Pons (tissue), 1 donor: Measurements from ENCODE around the gene TMEM108.

Source experiments
- DNase-seq: peaks from one replicate; pipeline ENCODE4 v3.0.0-alpha.2; 2016; ENCODE audit warnings: low spot score

TMEM108 gene

DNA sequence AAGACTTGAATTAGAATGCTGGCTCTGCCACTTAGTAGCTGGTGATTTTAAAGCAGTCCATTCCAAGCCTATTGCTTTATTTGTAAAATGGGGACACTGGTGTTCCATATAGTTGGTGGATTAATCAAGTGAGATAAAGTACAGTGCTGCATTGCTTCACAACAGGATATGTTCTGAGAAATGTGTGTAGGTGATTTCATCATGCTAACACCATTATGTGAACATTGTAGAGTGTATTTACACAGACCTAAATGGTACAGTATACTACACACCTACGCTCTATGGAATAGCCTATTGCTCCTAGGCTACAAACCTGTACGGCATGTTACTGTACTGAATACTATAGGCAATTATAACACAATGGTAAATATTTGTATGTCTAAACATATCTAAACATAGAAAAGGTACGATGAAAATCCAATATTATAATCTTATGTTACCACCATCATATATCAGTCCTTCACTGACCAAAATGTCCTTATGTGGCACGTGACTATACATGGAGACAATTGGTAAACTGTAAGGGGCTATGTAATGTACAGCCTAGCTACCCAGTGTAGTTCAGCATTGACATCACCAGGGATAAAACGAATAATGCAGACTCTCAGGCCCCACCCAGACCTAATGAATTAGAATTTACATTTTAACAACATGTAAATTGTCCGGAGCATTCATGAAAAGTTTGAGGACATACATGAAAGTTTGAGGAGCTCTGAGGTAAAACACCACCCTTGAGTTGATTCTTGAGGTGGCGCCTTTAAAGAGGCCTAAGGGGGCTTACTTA lies 240.3 kb downstream of the TMEM108 start:
- DNase-seq: no peak

DNA sequence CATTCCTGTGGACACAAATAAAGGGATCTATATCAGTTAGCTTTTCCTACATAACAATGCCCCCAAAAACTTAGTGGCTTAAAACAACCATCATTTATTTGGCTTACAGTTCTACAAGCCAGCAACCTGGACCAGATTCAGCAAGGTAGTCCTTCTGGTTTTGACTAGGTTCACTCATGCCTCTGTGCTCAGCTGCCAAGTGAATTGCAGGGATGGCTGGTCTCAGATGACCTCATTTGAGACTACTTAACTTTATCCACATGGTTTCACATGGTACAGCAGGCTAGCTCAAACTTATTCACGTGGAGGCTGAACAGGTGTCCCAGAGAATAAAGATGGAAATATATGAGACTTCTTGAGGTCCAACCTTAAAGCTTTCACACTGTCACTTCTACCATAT lies 242.4 kb downstream of the TMEM108 start:
- no peak for DNase-seq

DNA sequence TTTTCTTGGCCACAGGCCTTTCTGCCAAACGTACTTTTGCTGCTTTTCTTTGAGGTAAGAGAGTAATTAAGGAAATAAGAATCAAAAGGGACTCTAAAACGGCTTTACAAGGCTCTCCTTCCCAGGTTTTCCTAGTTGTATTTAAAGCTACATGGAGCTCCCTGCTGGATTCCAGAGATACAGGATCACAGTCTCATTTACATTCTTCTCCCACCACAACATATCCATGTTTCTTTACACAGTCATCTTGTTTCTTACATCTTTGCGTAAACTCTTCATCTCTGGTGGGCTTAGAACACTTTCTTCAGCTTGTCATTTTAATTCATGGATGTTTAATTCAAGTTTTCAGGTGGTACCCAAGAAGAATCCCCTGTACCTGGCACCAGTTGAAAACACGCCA lies 244.0 kb downstream of the TMEM108 start:
- DNase-seq: no peak

DNA sequence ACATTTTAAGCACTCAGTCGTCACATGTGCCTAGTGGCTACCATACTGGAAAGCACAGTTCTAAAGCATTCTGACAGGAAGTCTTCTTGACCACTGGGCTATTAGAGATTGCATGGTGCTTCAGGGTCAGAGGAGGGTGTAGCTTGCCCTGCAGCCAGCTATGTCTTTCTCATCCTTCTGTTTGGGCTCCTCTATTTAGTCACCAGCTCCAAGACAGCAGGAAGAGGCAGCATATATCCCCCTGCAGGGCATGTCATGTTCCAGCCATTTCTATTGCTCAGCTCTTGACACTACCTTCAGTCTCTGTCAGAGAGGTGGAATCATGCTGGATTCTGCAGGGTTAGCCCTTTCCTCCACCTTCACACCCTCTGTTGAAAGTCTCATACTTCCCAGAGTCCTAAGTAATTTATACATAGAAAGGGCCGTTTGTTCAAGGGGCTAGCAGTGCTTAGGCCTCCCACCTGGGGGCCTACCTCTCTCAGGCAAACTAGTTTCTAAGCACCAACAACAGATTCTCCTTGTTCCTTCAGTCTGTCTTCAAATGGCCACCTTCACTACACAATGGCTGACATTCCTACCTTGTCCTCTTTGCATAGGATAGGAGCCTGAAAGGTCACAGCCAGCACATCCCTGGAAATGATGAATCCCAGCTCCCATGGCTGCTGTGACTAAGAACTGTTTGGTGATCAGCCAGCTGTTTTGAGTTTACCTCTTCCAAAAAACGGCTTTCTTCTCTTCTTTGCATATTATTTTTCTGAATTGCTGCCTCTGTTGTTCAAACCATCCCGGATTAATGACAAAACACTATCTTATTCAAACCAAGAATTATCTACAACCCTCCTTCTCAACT lies 246.0 kb downstream of the TMEM108 start:
- no peak for DNase-seq

DNA sequence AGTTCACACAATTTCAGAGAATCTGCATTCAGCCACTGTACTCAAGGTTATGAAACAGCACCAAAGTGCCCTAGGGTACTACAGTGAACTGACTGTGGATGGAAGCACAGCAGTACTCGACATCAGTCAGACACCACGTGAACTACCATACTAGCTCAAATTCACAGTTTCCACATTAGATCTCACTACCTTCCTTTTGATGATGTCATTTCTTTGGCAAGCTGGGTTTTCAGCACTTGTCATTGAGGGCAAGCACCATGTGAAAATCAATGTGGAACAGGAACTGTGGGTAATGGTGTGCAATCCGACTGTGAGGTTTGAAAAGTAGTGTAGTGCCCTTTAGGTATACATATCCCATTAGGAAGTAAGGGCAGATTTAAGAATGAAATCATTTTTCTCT lies 251.1 kb downstream of the TMEM108 start:
- DNase-seq: no peak

DNA sequence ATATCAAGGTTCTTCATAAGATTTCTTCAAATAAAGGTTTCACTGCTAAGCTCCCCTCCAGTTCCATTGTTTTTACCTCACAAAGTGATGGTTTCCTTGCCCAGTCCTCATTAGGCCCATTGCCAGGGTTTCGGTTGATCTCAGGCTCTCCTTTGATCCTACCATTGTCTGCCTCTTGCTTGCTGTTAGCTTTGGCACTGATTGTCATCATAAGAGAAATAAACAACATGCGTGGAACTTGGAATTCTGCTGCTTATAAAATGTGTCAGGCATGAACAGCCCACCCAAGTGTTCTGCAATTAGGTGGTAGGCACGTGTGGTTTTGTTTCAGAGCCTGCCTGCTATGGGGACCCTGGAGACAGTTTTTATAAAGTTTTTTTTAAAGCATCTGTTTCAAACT lies 254.1 kb downstream of the TMEM108 start:
- no peak for DNase-seq

DNA sequence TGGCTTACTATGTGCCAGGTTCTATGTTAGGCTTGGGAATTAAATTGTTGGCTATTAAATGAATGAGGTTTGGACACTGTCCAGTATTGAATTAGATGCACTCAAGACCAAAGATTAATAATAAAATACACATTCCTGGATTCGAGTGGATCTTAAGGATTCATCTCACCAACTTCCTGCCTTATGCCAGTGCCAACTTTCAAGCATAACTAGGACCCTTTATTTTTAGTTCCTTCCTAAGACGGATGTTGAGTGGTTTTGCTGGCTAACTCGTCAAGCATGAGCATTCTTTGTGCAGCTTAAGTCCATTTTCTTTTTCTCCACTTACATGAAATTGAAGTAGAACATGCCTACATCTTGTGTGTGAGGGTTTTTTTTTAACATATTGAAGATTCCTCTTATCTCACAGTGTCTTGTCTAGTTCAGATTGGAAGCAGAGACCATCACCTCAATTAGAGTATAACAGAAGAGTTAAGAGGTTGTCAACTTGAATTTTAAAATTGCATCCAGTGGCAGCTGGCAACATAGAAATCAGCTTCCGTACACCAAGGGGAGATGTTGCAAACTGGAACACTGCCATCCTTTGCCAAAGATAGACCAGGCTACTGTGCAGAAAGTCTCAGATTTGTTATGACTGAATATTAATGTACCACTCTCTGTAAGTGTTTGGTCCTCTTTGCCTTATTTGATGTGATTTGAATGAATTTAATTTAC lies 255.4 kb downstream of the TMEM108 start:
- DNase-seq: no peak

DNA sequence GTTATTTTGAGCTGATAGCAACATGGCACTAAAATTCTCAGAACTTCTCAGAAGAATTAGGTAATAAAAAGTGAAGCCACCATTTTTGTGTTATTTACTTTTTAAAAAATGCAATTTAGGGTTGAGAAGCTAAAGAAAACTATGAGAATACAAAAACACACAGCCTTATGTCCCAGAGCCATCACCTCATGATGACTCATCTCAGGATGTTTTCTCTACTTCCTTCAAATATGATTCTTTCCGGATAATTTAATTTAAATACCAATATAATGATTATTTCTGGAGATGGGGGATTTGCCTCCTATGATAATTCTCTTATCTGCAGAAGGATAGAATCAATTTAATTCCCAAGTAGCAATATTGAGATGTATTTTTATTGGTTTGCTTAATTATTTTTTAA lies 256.1 kb downstream of the TMEM108 start:
- no peak for DNase-seq

DNA sequence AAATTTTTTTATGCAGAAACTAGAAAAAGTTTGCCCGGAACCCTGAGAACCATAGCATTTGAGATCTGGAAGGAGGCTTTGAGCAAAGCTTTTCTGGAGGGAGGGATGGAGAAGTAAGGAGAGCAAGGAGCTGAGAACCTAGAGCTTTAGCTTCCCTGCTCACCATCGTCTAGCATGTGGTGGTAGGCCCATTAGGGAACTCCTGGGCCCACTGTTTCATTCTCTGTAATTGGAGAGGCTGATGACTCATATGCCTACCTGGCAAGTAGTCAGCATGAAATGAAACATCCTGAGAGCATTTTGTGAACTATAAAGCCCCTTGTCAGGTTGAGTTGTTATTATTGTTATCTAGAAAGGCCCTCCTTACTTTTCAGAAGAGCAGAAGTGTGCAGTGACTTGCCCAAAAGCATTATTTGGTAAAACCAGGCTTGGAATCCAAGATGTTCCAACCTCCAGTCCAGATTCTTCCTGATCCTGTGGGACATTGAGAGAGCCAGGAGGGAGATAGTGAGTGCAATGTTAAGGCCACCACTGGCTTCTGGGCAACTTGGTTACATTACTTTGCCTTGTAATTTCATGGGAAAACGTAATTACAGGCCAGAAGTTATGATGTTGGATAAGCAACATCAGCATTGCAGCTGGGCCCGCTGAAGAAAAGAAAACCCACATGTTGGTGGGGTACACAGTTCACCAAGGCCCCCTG lies 257.2 kb downstream of the TMEM108 start:
- no peak for DNase-seq

DNA sequence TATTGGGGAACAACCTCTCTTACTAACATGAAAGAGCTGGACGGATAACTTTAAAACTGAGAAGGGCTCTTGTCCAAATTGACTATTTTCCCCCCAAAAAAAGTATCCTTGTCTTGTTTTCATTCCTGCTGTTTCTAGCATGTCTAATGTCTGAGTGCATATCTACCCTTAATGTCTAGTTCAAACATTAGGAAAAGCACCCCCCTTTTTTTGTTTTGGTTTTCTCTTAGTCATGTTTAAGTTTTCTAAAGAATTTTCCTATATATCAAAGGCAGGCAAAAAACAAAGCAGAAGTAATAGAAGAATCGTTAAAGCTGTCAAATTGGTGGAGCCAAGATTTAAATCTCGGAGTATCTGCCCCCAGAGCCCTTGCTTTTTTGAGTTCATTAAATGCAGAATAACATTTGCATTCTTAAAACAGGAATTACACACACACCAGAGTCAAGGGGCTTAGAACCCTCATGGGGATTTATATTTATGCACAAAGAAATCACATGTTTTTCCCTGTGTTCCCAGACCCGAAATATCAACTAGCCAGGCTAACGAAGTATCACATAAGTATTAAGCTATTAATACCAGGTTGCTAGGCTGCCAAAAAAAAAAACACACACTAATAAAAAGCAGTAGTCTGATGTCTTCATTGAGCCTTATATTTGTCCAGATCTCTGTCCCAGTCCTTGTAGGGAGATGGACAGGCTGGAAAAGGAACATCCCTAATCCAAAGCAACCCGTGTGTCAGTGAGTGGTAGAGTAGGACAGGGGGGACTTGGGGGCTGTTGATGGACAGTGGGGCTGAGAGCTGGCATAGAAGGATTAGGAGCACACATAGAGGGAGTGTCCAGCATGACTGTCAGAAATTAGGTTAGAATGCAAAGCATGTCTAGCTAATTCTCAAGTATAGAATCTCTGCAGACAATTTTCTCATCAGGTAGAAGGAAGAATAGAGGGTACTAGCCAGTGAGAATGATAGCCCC lies 258.0 kb downstream of the TMEM108 start:
- DNase-seq: no peak

DNA sequence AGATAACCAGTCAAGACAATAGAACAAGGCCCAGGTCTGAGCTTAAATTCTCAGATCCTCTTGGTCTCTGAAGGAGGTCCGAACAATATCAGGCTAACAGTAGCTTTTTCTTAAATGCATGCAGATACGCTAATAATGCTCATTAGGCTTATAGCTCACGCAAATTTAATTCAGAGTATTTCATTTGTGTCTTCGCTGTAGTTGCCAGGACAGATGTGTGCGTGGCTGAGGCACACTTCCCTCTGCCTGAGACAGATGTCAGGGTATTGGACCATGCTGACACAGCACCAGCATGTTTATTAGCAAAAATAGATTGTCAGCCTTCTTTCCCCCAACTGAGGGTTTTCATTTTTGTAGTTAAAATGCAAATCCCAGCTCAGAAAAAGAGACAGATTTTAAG lies 258.8 kb downstream of the TMEM108 start:
- no peak for DNase-seq

DNA sequence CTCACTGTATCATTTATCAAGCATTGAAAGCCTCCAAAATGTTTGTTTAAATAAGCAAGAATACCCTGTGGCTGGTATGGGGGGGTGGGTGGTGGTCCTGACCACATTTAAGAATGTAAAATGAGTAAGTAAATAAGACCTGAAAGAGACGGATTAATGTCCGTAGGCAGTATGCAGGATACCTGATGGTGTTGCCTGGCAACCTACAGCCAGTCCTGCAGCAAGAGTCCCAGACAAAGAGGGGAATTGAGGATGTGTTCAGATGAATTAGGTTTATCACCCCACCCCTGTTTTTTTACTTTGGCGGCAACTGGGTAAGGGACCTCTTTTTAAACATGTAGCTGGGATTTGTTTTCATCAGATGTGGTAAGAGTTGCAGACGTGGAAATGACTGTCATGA lies 261.9 kb downstream of the TMEM108 start:
- DNase-seq: no peak

DNA sequence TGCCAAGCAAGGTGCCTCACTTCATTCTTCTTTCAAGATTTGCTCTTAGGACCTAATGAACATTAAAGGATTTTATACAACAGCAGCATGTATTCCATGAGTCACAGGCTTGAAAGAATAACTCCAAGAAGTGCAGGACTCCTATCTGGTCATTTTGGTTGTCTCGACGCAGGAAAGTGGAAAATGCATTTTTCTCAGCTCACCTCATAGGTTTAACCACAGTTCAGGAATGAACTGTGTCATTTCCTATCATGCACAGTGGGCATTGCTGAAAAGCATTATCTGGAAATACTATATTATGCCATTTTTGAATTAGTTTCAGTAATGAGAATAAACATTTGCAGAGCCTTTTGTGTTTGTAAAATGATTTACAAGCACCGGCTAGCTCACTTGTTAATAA lies 263.0 kb downstream of the TMEM108 start:
- no peak for DNase-seq

DNA sequence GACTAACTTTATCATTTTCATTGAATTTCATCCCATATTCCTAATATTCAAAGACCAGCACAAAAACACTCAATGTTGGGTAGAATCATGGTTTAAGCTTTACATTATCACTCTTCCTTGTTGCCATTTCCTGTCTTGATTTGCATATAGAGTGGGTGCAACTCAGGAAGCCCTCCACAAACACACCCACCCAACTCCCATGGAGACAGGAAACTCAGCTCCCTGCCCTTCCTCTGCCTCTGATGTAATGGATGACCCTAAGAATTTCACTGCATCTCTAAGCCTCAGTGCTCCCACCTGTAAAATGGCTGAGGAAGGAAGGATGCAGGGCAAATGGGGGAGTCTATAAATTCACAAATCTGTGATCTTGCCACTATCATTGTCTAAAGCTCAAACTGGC lies 263.5 kb downstream of the TMEM108 start:
- DNase-seq: no peak

DNA sequence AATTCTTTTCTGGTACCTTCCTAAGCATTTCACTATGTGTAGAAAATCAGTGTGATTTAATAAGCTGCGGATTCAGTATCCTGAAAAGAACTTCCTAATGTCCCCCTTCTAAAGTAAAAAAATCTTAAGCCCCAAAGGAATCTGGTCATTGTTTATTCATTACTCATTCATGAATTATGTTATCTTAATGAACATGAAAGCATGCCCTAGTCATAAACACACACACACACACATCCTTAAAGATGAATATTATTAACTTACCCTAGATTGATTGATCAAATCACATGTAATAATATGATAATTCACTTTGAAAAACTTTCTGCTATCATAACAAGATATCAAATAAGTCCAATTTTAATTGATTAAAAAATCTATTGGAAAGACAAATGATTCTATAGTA lies 265.2 kb downstream of the TMEM108 start:
- DNase-seq: no peak

DNA sequence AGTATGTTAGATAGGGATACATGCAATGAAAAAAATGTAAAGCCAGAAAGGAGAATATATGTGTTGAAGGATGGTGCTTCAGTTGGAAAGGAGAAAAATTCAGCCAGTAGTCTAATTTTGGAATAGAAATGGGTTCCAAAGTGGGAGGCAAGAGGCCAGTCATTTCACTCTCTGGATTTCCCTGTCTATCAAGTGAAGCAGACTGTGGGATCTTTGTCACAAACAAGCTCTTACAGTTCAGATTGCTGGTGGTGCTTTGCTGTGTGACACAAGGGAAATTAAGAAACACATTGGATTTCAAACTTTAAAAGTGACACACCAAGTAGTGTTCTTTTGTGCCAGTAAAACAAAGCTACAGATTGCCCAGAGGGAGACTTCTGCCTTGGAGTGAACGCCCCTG lies 279.7 kb downstream of the TMEM108 start:
- DNase-seq: no peak

DNA sequence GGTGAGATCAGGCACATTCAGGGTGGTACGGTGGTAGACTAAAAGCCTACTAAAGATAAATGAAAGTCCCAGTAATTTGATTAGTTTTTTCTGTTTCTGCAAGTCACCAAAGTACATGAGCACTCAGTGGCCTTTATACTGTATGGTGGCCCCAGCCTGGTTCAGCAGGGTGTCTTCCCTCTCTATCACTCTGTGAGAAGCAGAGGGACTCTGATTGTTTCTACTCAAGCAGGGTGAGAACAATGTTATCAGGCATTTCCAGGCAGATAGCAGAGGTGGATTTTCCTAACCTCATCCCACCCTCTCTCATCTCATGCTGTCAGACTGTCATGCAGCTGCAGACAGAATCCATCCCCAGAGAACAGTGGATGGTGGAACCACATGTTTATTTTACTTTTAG lies 290.2 kb downstream of the TMEM108 start:
- no peak for DNase-seq

DNA sequence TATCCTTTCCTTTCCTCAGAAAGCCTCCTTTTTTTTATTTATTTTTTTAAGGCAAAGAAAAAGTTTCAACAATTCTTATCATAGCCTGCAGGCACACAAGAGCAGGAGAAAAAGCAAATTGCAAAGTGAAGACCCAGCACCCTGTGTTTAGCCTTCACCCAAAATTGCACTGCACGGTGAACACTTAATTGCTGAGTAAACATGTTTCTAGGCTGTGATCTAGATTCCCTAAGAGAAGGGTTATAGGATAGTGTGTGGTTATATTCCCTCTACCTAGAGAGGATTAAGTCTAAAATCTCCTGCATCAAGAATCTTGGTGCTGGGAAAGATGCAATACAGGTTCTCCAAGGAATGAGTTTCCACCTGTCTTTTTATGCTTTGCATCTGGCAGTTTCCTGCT lies 291.4 kb downstream of the TMEM108 start:
- no peak for DNase-seq

DNA sequence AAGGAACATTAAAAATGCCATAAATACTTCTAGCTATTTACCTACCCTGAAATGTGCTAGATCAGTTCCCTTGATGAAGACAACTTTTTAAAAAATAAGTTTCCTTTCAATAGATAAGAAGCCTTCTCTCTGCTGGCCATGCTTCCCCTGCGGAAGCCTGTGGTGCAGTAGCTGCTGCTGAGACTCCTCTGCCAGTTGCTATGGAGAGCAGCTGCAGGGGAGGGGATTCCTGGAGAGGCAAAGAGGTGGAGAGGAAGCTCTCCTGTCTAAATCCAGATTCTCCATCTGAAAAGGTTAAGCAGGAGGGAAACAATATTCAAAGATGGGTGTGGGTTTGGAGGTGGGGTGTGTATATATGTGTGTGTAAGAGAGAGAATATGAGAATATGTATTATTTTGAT lies 291.9 kb downstream of the TMEM108 start:
- DNase-seq: no peak

DNA sequence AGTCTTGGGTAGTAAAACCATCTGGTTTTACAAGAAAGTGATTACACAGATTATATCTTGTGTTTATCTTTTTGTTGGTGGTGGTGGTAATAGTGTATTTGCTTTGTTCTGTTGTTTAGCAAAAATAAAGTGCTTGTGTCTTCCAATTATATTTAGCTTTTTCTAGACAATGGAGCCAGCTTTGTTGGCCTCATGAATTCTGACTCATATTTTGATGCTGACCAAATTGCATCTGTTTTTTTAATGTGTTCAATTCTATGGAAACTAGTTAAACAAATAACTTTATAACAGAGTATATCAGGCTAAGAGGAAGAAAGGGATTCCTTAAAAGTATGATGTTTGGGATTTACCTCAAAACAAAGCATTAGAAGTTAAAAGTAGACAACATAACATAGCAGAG lies 292.3 kb downstream of the TMEM108 start:
- DNase-seq: no peak

DNA sequence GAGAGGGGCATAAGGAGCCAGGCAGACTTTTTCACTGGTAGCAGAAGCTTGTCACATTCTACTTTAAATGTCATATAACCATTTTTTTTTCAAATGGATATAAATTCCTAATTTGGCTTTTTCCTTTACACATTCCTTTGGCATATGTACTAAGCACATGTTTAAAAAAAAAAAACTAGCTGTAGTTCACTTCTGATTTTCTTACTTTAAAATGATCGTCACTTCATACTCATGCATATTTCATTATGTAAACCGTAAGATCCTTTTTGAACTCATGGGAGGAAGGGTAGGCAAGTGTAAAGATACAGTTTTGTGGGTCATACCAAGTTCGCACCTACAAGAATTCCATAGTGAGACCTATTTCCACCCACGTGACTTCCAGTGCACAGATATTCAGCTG lies 316.5 kb downstream of the TMEM108 start:
- DNase-seq: no peak
